Erythroblast (primary cell): ENCODE results near the gene THAP5.

Source experiments
- GATA1 ChIP-seq: IDR thresholded peaks from 2 replicates; pipeline ENCODE4 v1.6.1; 2011; ENCODE audit warnings: low read depth, mild to moderate bottlenecking, control low read depth, low read length, moderate library complexity
- POLR2A ChIP-seq: IDR thresholded peaks from 2 replicates; pipeline ENCODE4 v1.6.1; 2011; ENCODE audit warnings: mild to moderate bottlenecking, low read length

DNA sequence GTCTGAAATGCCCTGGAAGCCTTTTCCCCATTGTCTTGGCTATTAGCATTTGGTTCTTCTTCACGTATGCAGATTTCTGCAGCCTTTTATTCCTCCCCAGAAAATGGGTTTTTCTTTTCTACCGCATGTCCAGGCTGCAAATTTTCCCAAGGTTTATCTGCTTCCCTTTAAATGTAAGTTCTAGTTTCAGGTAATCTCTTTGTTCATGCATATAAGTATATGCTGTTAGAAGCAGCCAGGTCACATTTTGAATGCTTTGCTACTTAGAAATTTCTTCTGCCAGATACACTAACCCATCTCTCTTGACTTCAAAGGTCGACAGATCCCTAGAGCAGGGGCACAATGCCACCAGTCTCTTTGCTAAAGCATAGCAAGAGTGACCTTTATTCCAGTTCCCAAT lies 12.3 kb downstream of the THAP5 start:
- TF ChIP-seq POLR2A (no peak), GATA1 (no peak)
